Heart left ventricle (tissue), 16 donors: Measurements from ENCODE around the gene RTCB. TPM values are rescaled to one million over a fixed set of nuclear protein-coding genes. Genes with fewer than 3 reads are reported as not detected.
"Not testable (repeated sequence)": the region's sequence is repeated elsewhere in the genome, so short reads cannot be mapped to it uniquely, and the experiment has no call there.

Source experiments
- ATAC-seq, 4 donors: fragments of 200-7000 bp; cut with Tn5 transposase; one replicate each; pipeline ENCODE4 v1.9.1; 2020 to 2022; ENCODE audit warnings: moderate library complexity in 4 of 4, mild to moderate bottlenecking in 3 of 4, moderate number of reproducible peaks in 1 of 4
- DNase-seq, 5 donors: peaks; one replicate each; pipeline ENCODE4 v3.0.0-alpha.2; 2020
- H3K27ac ChIP-seq, 12 donors: fragments of 200-600 bp; sonication (generic) in 4 of 12; one replicate each; pipeline versions ENCODE4 v1.5.0 to v1.8.0; 2016 to 2022; ENCODE audit warnings: mild to moderate bottlenecking in 2 of 12
- H3K27me3 ChIP-seq, 9 donors: fragments of 200-600 bp; sonication (generic) in 2 of 9; one replicate each; pipeline versions ENCODE4 v1.5.1 to v1.8.0; 2016 to 2022; ENCODE audit warnings: mild to moderate bottlenecking in 3 of 9
- H3K36me3 ChIP-seq, 9 donors: fragments of 200-600 bp; sonication (generic) in 2 of 9; one replicate each; pipeline versions ENCODE4 v1.5.0 to v1.8.0; 2018 to 2022; ENCODE audit warnings: mild to moderate bottlenecking in 2 of 9
- H3K4me1 ChIP-seq, 12 donors: fragments of 200-600 bp; sonication (generic) in 4 of 12; one replicate each; pipeline versions ENCODE4 v1.5.0 to v1.8.0; 2016 to 2022; ENCODE audit warnings: mild to moderate bottlenecking in 3 of 12
- H3K4me3 ChIP-seq, 12 donors: fragments of 200-600 bp; sonication (generic) in 4 of 12; one replicate each; pipeline versions ENCODE4 v1.5.0 to v1.8.0; 2017 to 2022; ENCODE audit warnings: mild to moderate bottlenecking in 9 of 12, moderate library complexity in 4 of 12
- H3K9me3 ChIP-seq, 12 donors: fragments of 200-600 bp; sonication (generic) in 4 of 12; one replicate each; pipeline versions ENCODE4 v1.5.0 to v1.8.0; 2016 to 2022; ENCODE audit warnings: mild to moderate bottlenecking in 1 of 12
- CTCF ChIP-seq, 12 donors: fragments of 200-600 bp; sonication (generic) in 4 of 12; IDR thresholded peaks; one replicate each; pipeline versions ENCODE4 v1.5.0 to v1.8.0; 2018 to 2022; ENCODE audit warnings: antibody characterized with exemption in 12 of 12, mild to moderate bottlenecking in 5 of 12
- POLR2A ChIP-seq, 2 donors: fragments of 450-650 bp; IDR thresholded peaks; one replicate each; pipeline ENCODE4 v1.6.1; 2017; ENCODE audit warnings: antibody characterized with exemption in 2 of 2, mild to moderate bottlenecking in 2 of 2, moderate library complexity in 2 of 2
- WGBS, 4 donors: extraction: QIAGEN DNeasy Blood & Tissue Kit in 2 of 4; methylation state at CpG; one replicate each; pipeline versions ENCODE4 v1.1.5 to v1.1.7; 2013 to 2018; 5-methylcytosine and 5-hydroxymethylcytosine counted together
- intact Hi-C, 10 donors: fragments of 100-400 bp; cut with DNase I; formaldehyde crosslinking; loops; one replicate each; pipeline versions ENCODE4 v1.11.1 to v1.14.2; 2022
- polyA plus RNA-seq, 2 donors: library from polyadenylated mRNA; stranded (reverse); fragments of 200-250 nt; gene quantifications; one replicate each; pipeline ENCODE4 v1.2.3, GENCODE V29; 2013
- total RNA-seq, 9 donors: library from RNA; depleted of rRNA in 2 of 9; stranded (reverse); fragments of >200 nt in 2 of 9; fragmentation: NEBNext Ultra II Directional in 3 of 9; extraction: Animal tissue kit (Norgen Biotek cat#: 25700) in 3 of 9; gene quantifications; one replicate each; pipeline versions ENCODE4 v1.1.0 to v1.2.4, GENCODE V29; 2016 to 2023
- donor health status: ischemic (EF 13 %, LVEDD 7.1; RV severe dilation, severe dysfunction).
- donor health status: healthy with polysubstance abuse.
- donor health status: DM: no; HTN: yes; CAD: no.
- donor health status: DM: no; HTN: no; CAD: no.
- donor health status: ischemic (EF 25% LVEDD 6.9; RV normal size, moderate dysfunction).
- donor health status: ischemic (EF 25% LVEDD 5.7; RV mildly dilated, moderate dysfunction).
- donor health status: healthy.
- donor health status: DM: yes; HTN: yes; CAD: no.
- donor health status: ischemic (EF 35%, LVEDD 5.7; RV mildly dilated, moderate dysfunction).
- donor health status: nonischemic (EF 11% LVEDD 7.7; RV severe dilation, severe dysfunction).
- donor health status: DM: yes; HTN: yes; CAD: no.
- donor health status: PGD.
- donor health status: ischemic (EF 29% LVEDD 5.4; RV normal size, mild dysfunction).
- donor health status: nonischemic (EF 23%, LVEDD 6.1; RV moderate dilation, normal function).

RTCB gene
- total and polyA plus RNA-seq, 11 donors = 19.8 to 110 (median 47.1) TPM

DNA sequence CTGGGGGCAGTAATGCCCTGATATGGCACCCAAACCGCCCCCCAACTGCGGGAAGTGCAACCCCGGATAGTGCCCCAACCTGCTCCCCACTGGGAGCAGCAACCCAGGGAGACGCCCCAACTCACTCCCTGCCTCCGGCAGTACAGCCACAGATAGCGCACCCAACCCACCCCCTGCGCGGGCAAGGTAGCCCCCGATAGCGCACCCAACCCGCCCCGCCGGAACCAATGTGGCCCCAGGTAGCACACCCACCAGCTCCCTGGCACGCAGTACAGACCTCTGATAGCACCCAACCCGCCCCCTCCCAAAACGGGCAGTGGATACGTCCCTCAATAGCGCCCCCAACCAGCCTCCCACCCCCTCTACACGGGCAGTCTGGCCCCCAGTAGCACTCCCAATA lies 58.2 kb downstream of the RTCB start:
- H3K27me3 ChIP-seq = no peaks in the 10 kb centered on the region
- H3K27ac ChIP-seq = peak overlapping the region in 1 of 12 donors; percentile 75
- TF ChIP-seq CTCF (IDR thresholded peaks at IDR 0.05) (no peak), POLR2A (IDR thresholded peaks at IDR 0.05) (no peak)
- no peak for DNase-seq
- no peaks in the 10 kb centered on the region for H3K9me3 ChIP-seq
- peak overlapping the region in 5 of 12 donors; percentile 46 to 59 (median 51) for H3K4me3 ChIP-seq
- no peaks in the 10 kb centered on the region for H3K4me1 ChIP-seq
- H3K36me3 ChIP-seq = no peaks in the 10 kb centered on the region
- ATAC-seq = no peak
- 82 to 97% (median 94%) methylated on average over 9 to 19 of the region's 19 CpGs for WGBS, 4 donors
- intact Hi-C loops = no loop called here

DNA sequence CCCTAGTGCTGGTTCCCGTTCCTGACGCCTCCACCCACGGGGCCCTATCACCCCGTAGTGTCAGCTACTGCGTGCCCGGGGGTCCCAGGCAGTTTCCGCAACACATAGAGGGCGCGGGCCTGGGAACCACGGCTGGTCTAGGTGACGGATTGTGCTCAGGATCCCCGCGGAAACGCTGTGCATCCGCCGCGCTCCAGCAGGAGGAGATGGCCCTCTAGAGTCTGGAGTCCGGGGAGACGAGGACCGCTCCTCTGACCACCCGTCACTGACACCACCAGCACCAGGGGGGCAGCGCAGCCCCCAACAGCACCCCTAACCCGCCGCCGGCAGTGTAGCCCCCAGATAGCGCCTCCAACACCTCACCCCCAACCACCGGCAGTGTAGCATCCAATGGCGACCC lies 58.8 kb downstream of the RTCB start:
- TF ChIP-seq CTCF (IDR thresholded peaks at IDR 0.05) = no peak
- TF ChIP-seq POLR2A (IDR thresholded peaks at IDR 0.05) = no peak
- no peak overlapping the region for H3K27ac ChIP-seq
- H3K4me3 ChIP-seq = peak overlapping the region in 2 of 12 donors; percentile 48 to 52
- intact Hi-C loops = no loop called here
- WGBS, 4 donors = 92 to 97% (median 93%) methylated on average over 24 to 28 of the region's 28 CpGs
- no peaks in the 10 kb centered on the region for H3K4me1 ChIP-seq
- ATAC-seq (peak in 1 of 4 donors; percentile 18), DNase-seq (no peak)
- H3K27me3 ChIP-seq = no peaks in the 10 kb centered on the region
- no peaks in the 10 kb centered on the region for H3K9me3 ChIP-seq
- no peaks in the 10 kb centered on the region for H3K36me3 ChIP-seq

GRCh38 chr22:32352681-32353080 lies 59.4 kb downstream of the RTCB start:
- Histone ChIP-seq H3K36me3 (no peaks in the 10 kb centered on the region), H3K9me3 (no peaks in the 10 kb centered on the region), H3K4me1 (no peaks in the 10 kb centered on the region), H3K4me3 (no peak overlapping the region), H3K27me3 (no peaks in the 10 kb centered on the region), H3K27ac (no peak overlapping the region)
- WGBS, 4 donors = 92 to 97% (median 95%) methylated on average over 13 to 14 of the region's 14 CpGs
- intact Hi-C loops = no loop called here
- DNase-seq (no peak), ATAC-seq (no peak)
- no peak for TF ChIP-seq POLR2A (IDR thresholded peaks at IDR 0.05)
- no peak for TF ChIP-seq CTCF (IDR thresholded peaks at IDR 0.05)

GRCh38 chr22:32351875-32352274 lies 60.2 kb downstream of the RTCB start:
- DNase-seq, intact Hi-C loops, H3K4me1 ChIP-seq, ATAC-seq, H3K36me3 ChIP-seq, H3K4me3 ChIP-seq, H3K9me3 ChIP-seq, H3K27me3 ChIP-seq, H3K27ac ChIP-seq: not testable (repeated sequence)
- 94 to 100% (median 97%) methylated on average over 1 of the region's 1 CpG for WGBS, 4 donors

DNA sequence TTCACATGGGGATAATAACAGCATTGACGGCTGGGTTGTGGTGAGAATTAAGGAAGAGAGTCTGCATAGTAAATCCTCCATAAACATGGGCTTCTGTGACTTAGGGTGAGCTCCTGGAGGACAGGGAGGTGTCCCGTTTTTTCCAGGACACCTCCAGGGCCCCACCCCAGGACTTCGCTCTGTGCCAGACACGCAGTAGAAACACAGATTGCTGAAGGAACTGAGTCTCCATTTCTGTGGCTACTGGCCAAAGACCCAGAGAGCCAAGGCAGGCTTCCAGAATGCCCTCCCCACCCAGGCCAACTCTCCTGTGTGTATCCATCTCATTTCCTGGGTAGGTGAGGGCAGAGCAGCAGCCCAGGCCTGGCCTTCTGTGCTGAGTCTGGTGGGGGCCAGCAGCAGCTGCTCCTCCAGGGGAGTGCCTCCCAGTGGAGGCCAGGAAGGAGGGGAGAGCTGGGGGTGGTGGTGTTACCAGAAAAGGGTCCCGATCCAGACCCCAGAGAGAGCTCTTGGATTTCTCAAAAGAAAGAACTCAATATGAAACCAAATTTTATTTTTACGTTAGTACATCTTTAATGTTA lies 63.9 kb downstream of the RTCB start:
- no peaks in the 10 kb centered on the region for H3K4me1 ChIP-seq
- ATAC-seq (no peak), DNase-seq (no peak)
- WGBS, 4 donors = 72 to 86% (median 76%) methylated on average over 6 of the region's 6 CpGs
- no peak overlapping the region for H3K27ac ChIP-seq
- intact Hi-C loops = no loop called here
- no peak overlapping the region for H3K4me3 ChIP-seq
- H3K36me3 ChIP-seq = no peaks in the 10 kb centered on the region
- no peak for TF ChIP-seq CTCF (IDR thresholded peaks at IDR 0.05)
- TF ChIP-seq POLR2A (IDR thresholded peaks at IDR 0.05) = no peak
- peaks cover 0 to 4% (median 0%) of the 10 kb centered on the region in 12 donors for H3K9me3 ChIP-seq
- H3K27me3 ChIP-seq = peaks cover 0 to 9% (median 0%) of the 10 kb centered on the region in 9 donors
